HEK293T (cell line): ENCODE data around the gene GNG2.

Experiments used
- CTCF ChIA-PET: fragments of 350-600 bp; formaldehyde crosslinking; extraction: SDS; loops from one replicate; lab custom pipeline; 2021; ENCODE audit warnings: antibody characterized with exemption, inconsistent platforms; lab: Yijun Ruan, JAX
- POLR2A ChIA-PET: fragments of 350-600 bp; formaldehyde crosslinking; extraction: SDS; loops from one replicate; lab custom pipeline; 2020; ENCODE audit warnings: antibody characterized with exemption, inconsistent platforms; lab: Yijun Ruan, JAX
- DNase-seq: peaks from one replicate; pipeline ENCODE4 v3.0.0; 2012; ENCODE audit warnings: mixed read lengths; ENCODE audit errors: extremely low spot score
- ARNT ChIP-seq: fragments of 450-650 bp; IDR thresholded peaks from 2 replicates; pipeline ENCODE4 v1.6.1; 2017; ENCODE audit warnings: mild to moderate bottlenecking
- BHLHE40 ChIP-seq: fragments of 450-650 bp; IDR thresholded peaks from 2 replicates; pipeline ENCODE4 v1.6.1; 2016; ENCODE audit warnings: mild to moderate bottlenecking, moderate library complexity, borderline replicate concordance
- CTBP1 ChIP-seq: fragments of 450-650 bp; IDR thresholded peaks from 2 replicates; pipeline ENCODE4 v1.6.1; 2016; ENCODE audit warnings: borderline replicate concordance
- ELF4 ChIP-seq: fragments of 450-650 bp; IDR thresholded peaks from 2 replicates; pipeline ENCODE4 v1.6.1; 2017; ENCODE audit warnings: antibody characterized with exemption
- FOXA1 ChIP-seq: fragments of 450-650 bp; IDR thresholded peaks from 2 replicates; pipeline ENCODE4 v1.6.1; 2016; ENCODE audit warnings: mild to moderate bottlenecking
- FOXK2 ChIP-seq: fragments of 450-650 bp; IDR thresholded peaks from 2 replicates; pipeline ENCODE4 v1.6.1; 2016; ENCODE audit warnings: mild to moderate bottlenecking
- FOXM1 ChIP-seq: fragments of 450-650 bp; IDR thresholded peaks from 2 replicates; pipeline ENCODE4 v1.6.1; 2017; ENCODE audit warnings: mild to moderate bottlenecking, borderline replicate concordance
- HDGF ChIP-seq: fragments of 450-650 bp; IDR thresholded peaks from 2 replicates; pipeline ENCODE4 v1.6.1; 2017; ENCODE audit warnings: antibody characterized with exemption, borderline replicate concordance
- L3MBTL2 ChIP-seq: fragments of 450-650 bp; conservative IDR thresholded peaks from 2 replicates; pipeline ENCODE4 v1.6.1; 2016; ENCODE audit warnings: mild to moderate bottlenecking
- LEF1 ChIP-seq: fragments of 450-650 bp; IDR thresholded peaks from 2 replicates; pipeline ENCODE4 v1.6.1; 2017; ENCODE audit warnings: mild to moderate bottlenecking, borderline replicate concordance
- NFRKB ChIP-seq: fragments of 450-650 bp; IDR thresholded peaks from 2 replicates; pipeline ENCODE4 v1.6.1; 2016; ENCODE audit warnings: mild to moderate bottlenecking, moderate library complexity
- SP1 ChIP-seq: fragments of 450-650 bp; IDR thresholded peaks from 2 replicates; pipeline ENCODE4 v1.6.1; 2017
- SUZ12 ChIP-seq: fragments of 450-650 bp; IDR thresholded peaks from 2 replicates; pipeline ENCODE4 v1.6.1; 2016; ENCODE audit warnings: mild to moderate bottlenecking
- TARDBP ChIP-seq: fragments of 450-650 bp; IDR thresholded peaks from 2 replicates; pipeline ENCODE4 v1.6.1; 2016
- ZNF384 ChIP-seq: fragments of 450-650 bp; IDR thresholded peaks from 2 replicates; pipeline ENCODE4 v1.6.1; 2016
- TF ChIP-seq, protein P1 (sequence below): fragments of 450-650 bp; IDR thresholded peaks from 2 replicates; pipeline ENCODE4 v1.6.1; 2016

Gene GNG2

GRCh38 chr14:51847489-51847796, 13.0 kb upstream of the GNG2 start:
- POLR2A ChIA-PET: no interaction called here
- no peak for DNase-seq
- CTCF ChIA-PET: no interaction called here
- TF ChIP-seq NFRKB: no peak

DNA sequence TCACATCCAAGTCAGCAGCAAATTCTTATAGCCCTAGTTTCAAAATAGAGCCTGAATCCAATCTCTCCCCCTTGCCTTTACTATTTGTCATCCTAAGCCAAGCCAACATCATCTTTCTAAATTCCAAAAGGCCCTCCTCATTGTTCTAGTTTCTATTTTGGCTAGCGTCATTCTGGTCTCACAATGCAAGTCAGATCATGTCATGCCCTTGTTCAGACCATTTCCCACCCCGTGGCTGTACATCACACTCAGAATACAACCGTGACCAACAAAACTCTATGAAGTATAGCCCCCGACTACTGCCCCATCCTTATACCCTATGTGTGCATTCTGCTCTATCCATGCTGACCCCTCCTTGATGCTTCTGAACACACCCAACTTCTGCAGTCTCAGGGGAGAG, 12.3 kb upstream of the GNG2 start:
- TF ChIP-seq FOXK2 (no peak), CTBP1 (no peak), HDGF (no peak), ZNF384 (no peak), BHLHE40 (no peak), L3MBTL2 (no peak), ELF4 (no peak), ARNT (no peak), LEF1 (no peak), SP1 (no peak), TARDBP (no peak), NFRKB (no peak), SUZ12 (no peak), FOXM1 (no peak), FOXA1 (no peak)
- TF ChIP-seq, protein P1, sequence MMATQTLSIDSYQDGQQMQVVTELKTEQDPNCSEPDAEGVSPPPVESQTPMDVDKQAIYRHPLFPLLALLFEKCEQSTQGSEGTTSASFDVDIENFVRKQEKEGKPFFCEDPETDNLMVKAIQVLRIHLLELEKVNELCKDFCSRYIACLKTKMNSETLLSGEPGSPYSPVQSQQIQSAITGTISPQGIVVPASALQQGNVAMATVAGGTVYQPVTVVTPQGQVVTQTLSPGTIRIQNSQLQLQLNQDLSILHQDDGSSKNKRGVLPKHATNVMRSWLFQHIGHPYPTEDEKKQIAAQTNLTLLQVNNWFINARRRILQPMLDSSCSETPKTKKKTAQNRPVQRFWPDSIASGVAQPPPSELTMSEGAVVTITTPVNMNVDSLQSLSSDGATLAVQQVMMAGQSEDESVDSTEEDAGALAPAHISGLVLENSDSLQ: no peak
- POLR2A ChIA-PET: no interaction called here
- no peak for DNase-seq
- CTCF ChIA-PET: no interaction called here

- TF ChIP-seq SP1: no peak
- TF ChIP-seq ELF4: no peak
- no peak for TF ChIP-seq FOXM1
- no peak for TF ChIP-seq LEF1
- no peak for TF ChIP-seq CTBP1
- TF ChIP-seq TARDBP: no peak
- CTCF ChIA-PET: no interaction called here
- POLR2A ChIA-PET: no interaction called here
- no peak for DNase-seq
Observed at GRCh38 chr14:51849097-51849496, 11.3 kb upstream of the GNG2 start.

- ChIA-PET CTCF (no interaction called here), POLR2A (no interaction called here)
- TF ChIP-seq L3MBTL2 (no peak), FOXM1 (no peak), HDGF (no peak), BHLHE40 (no peak), FOXA1 (no peak), CTBP1 (no peak), ELF4 (no peak), FOXK2 (no peak), ZNF384 (no peak), SUZ12 (no peak), LEF1 (no peak), ARNT (no peak)
- TF ChIP-seq, protein P1: no peak
- no peak for DNase-seq
Observed at GRCh38 chr14:51850651-51851050, 9.8 kb upstream of the GNG2 start.

GRCh38 chr14:51852541-51852940, 7.9 kb upstream of the GNG2 start:
- ChIA-PET CTCF (interaction anchor here (0.7 kb wide), 1 partner anchor 32 kb away, joined by 3 read pairs; no protein-coding TSS in a partner anchor), POLR2A (no interaction called here)
- DNase-seq: no peak
- no peak for TF ChIP-seq FOXA1
- TF ChIP-seq LEF1: no peak
- TF ChIP-seq ARNT: no peak
- no peak for TF ChIP-seq L3MBTL2
- TF ChIP-seq NFRKB: no peak
- TF ChIP-seq ELF4: no peak
- TF ChIP-seq FOXK2: no peak
- no peak for TF ChIP-seq CTBP1
- no peak for TF ChIP-seq FOXM1
- no peak for TF ChIP-seq HDGF
- no peak for TF ChIP-seq TARDBP
- TF ChIP-seq SP1: no peak
- TF ChIP-seq, protein P1: no peak

GRCh38 chr14:51855234-51855633, 5.2 kb upstream of the GNG2 start:
- DNase-seq: no peak
- ChIA-PET CTCF (interaction anchor here (0.9 kb wide), 1 partner anchor 123 kb away, joined by 3 read pairs; no protein-coding TSS in a partner anchor), POLR2A (no interaction called here)
- no peak for TF ChIP-seq SP1
- no peak for TF ChIP-seq LEF1
- no peak for TF ChIP-seq HDGF

DNA sequence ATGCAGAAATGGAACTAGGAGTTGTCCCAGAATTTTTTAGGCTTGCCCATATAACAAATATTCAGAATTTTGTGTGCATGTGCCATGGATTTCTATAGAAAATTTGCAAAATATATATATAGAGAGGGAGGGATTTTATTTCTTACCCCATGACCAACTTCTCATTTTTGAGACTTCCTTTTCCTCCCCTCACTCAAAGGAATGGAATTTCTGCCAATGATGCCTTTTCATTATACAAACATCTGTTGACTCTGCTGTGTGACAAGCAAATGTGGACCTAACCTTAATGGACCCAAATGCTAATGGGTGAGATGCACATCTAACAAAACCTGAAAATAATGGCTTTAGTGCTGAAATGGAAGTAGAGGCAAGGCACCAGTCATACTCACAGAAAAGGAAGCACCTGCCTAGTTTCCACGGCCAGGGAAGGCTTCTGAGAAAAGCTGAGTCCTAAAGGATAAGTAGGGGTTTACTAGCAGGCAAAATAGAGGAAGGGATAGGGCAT, 3.6 kb upstream of the GNG2 start:
- DNase-seq: no peak
- no peak for TF ChIP-seq HDGF
- TF ChIP-seq BHLHE40: no peak
- TF ChIP-seq SP1: no peak
- TF ChIP-seq FOXA1: no peak
- TF ChIP-seq LEF1: no peak
- TF ChIP-seq ZNF384: no peak
- no peak for TF ChIP-seq L3MBTL2
- no peak for TF ChIP-seq NFRKB
- TF ChIP-seq FOXM1: no peak
- TF ChIP-seq, protein P1: no peak
- TF ChIP-seq CTBP1: no peak
- TF ChIP-seq ELF4: no peak
- TF ChIP-seq TARDBP: no peak
- TF ChIP-seq FOXK2: no peak
- TF ChIP-seq SUZ12: no peak
- TF ChIP-seq ARNT: no peak
- POLR2A ChIA-PET: no interaction called here
- CTCF ChIA-PET: interaction anchor here (0.6 kb wide), 1 partner anchor 13 kb away, joined by 3 read pairs; no protein-coding TSS in a partner anchor
